Measurements from ENCODE around the gene BAG2.

The BAG2 gene

GRCh38 chr6:57137350-57137749 lies 34.8 kb upstream of the BAG2 start:
- Histone ChIP-seq H3K36me3 (peaks cover 23% of the 10 kb centered on the region), H3K4me3 (ENCODE audit: low read depth, low read length) (no peak overlapping the region), H3K9me3 (no peaks in the 10 kb centered on the region), H3K27me3 (no peaks in the 10 kb centered on the region; the same call in 1 of the 2 replicates), H3K4me1 (peaks cover 9% of the 10 kb centered on the region)
- DNase-seq, result no peak
- TF ChIP-seq CTCF (IDR thresholded peaks at IDR 0.05; ENCODE audit: low read depth, low read length), result no peak

- no peak for TF ChIP-seq CTCF (IDR thresholded peaks at IDR 0.05; ENCODE audit: low read depth, low read length)
- no peak for DNase-seq
- Histone ChIP-seq H3K27me3 (no peaks in the 10 kb centered on the region; the same call in 1 of the 2 replicates), H3K4me1 (peaks cover 9% of the 10 kb centered on the region), H3K9me3 (no peaks in the 10 kb centered on the region), H3K36me3 (peaks cover 23% of the 10 kb centered on the region), H3K4me3 (ENCODE audit: low read depth, low read length) (no peak overlapping the region)
These were observed 34.1 kb upstream of the BAG2 start for GRCh38 chr6:57138026-57138425.

- no peak for DNase-seq
- Histone ChIP-seq H3K27me3 (no peaks in the 10 kb centered on the region; the same call in 1 of the 2 replicates), H3K4me1 (no peaks in the 10 kb centered on the region), H3K9me3 (no peaks in the 10 kb centered on the region), H3K36me3 (peaks cover 17% of the 10 kb centered on the region), H3K4me3 (ENCODE audit: low read depth, low read length) (no peak overlapping the region)
- TF ChIP-seq CTCF (IDR thresholded peaks at IDR 0.05; ENCODE audit: low read depth, low read length), result no peak
These were observed 30.5 kb upstream of the BAG2 start for GRCh38 chr6:57141451-57142177.

- no peak overlapping the region for H3K4me3 ChIP-seq (ENCODE audit: low read depth, low read length)
- H3K9me3 ChIP-seq, result no peaks in the 10 kb centered on the region
- no peaks in the 10 kb centered on the region; the same call in 1 of the 2 replicates for H3K27me3 ChIP-seq
- no peak for DNase-seq
- peaks cover 15% of the 10 kb centered on the region for H3K36me3 ChIP-seq
- no peaks in the 10 kb centered on the region for H3K4me1 ChIP-seq
- no peak for TF ChIP-seq CTCF (IDR thresholded peaks at IDR 0.05; ENCODE audit: low read depth, low read length)
These were observed 30.0 kb upstream of the BAG2 start for GRCh38 chr6:57142178-57142525.

GRCh38 chr6:57143690-57144089 lies 28.4 kb upstream of the BAG2 start:
- H3K4me1 ChIP-seq, result no peaks in the 10 kb centered on the region
- TF ChIP-seq CTCF (IDR thresholded peaks at IDR 0.05; ENCODE audit: low read depth, low read length), result no peak
- no peaks in the 10 kb centered on the region for H3K27me3 ChIP-seq
- peaks cover 18% of the 10 kb centered on the region for H3K36me3 ChIP-seq
- H3K9me3 ChIP-seq, result no peaks in the 10 kb centered on the region
- DNase-seq, result no peak
- H3K4me3 ChIP-seq (ENCODE audit: low read depth, low read length), result no peak overlapping the region

- Histone ChIP-seq H3K4me3 (ENCODE audit: low read depth, low read length) (no peak overlapping the region), H3K9me3 (no peaks in the 10 kb centered on the region), H3K36me3 (peaks cover 18% of the 10 kb centered on the region), H3K4me1 (no peaks in the 10 kb centered on the region), H3K27me3 (no peaks in the 10 kb centered on the region)
- no peak for DNase-seq
- TF ChIP-seq CTCF (IDR thresholded peaks at IDR 0.05; ENCODE audit: low read depth, low read length), result no peak
These were observed 24.7 kb upstream of the BAG2 start for GRCh38 chr6:57147401-57147800.
